ENCODE measurements around the gene GARIN5A.
"Not testable (repeated sequence)": the region's sequence is repeated elsewhere in the genome, so short reads cannot be mapped to it uniquely, and the experiment has no call there.

The GARIN5A gene

DNA sequence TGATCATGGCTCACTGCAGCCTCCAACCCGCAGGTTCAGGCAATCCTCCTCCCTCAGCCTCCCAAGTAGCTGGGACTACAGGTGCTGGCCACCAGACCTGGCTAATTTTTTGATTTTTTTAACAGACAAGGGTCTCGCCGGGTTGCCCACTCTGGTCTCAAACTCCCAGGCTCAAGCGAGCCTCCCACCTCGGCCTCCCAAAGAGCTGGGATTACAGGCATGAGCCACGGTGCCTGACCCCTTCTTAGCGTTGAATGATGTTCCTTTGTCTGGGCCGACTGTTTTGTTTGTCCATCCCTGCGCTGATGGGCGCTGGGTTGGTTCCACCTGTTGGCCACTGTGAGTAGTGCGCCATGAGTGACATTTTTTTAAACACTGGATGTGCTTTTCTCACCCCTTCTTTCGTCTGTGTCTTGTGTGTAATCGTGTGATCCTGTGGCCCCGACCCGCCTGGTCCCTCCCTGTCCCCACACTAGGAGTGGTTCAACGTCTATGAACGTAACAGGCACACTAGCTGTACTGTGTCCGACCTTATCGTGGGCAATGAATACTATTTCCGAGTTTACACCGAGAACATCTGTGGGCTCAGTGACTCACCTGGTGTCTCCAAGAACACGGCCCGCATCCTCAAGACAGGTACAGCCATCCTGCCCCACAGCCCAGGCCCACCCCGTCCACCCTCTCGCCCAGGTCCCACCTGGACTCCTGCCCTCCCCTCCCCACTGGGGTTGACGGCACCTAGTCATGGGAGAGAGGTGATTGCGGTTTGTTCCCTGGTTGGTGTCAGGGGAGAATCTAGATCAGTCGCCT, 15.4 kb downstream of the GARIN5A start:
- peak; percentile 76 for DNase-seq

DNA sequence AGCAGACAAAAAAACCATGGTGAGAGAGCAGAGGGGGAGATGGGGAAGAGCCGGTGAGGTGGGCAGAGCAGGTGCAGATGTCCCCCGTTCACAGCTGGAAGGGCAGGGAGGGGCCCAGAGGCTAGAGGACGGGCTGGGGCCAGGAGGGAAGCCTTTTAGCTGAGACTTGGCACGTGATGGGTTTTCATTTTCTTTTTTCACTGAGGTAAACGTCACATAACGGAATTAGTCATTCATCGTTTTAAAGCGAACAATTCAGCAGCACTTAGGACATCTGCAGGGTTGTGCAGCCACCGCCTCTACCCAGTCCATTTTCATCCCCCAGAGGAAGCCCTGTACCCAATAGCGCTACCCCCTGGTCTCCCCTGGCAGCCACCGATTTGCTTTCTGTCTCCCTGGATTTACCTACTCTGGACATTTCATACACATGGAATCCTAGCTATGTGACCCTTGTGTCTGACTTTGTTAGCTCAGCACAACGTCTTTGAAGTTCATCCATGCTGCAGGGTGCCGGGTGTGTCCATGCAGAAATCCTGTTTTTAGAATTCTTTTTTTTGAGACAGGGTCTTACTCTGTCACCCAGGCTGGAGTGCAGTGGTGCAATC, 16.4 kb downstream of the GARIN5A start:
- DNase-seq = no peak

GRCh38 chr19:50459638-50460037, 17.0 kb downstream of the GARIN5A start:
- no peak for DNase-seq

DNA sequence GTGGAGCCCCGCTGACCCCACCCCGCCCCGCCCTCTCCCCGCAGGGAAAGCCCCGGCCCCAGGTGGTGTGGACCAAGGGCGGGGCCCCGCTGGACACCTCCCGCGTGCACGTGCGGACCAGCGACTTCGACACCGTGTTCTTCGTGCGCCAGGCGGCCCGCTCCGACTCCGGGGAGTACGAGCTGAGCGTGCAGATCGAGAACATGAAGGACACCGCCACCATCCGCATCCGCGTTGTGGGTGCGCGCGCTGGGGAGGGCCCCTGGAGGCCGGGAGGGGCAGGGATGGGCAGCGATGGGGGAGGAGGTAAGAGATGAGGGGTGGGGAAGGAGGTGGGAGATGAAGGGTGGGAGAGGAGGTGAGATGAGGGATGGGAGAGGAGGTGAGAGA, 17.6 kb downstream of the GARIN5A start:
- DNase-seq = no peak

DNA sequence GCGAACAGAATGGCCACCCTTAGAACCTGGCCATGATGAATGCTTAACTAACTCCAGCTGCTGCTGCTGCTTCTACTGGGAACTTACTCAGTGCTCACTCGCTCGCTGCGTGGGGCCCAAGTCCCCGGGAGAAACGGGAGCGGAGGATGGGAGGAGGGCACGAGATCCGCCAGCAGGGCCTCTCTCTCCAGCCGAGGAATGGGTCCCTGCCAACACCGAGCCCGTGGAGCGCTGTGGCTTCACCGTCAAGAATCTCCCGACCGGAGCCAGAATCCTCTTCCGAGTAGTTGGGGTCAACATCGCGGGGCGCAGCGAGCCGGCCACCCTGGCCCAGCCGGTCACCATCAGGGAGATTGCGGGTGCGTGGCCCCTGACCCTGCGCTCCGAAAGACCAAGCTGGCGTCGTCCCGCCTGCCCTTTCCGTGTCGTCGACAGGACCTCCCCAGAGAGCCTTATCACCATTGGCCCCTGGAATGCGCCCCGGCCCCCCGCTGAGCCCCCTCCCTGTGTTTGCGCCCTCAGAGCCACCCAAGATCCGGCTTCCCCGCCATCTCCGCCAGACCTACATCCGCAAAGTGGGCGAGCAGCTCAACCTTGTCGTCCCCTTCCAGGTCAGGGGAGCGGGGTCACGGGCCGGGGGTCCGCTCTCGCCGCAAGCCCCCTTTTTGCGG, 18.1 kb downstream of the GARIN5A start:
- no peak for DNase-seq

DNA sequence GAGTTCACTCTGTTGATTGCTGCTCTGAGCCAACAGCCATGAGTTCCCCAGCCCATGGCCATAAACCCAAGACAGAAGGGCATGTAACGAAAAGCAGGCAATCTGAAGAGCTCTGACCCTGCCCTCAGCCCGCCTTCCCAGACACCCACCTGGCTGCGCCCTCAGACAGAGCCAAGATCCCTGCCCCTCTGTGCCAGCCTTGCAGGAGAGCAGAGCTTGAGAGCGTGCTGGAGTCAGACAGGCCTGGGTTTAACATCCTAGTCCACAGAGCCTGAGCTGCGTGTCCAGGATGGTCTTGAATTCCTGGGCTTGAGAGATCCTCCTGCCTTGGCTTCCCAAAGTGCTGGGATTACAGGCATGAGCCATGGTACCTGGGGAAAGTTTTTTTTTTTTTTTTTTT, 19.3 kb downstream of the GARIN5A start:
- DNase-seq = no peak

DNA sequence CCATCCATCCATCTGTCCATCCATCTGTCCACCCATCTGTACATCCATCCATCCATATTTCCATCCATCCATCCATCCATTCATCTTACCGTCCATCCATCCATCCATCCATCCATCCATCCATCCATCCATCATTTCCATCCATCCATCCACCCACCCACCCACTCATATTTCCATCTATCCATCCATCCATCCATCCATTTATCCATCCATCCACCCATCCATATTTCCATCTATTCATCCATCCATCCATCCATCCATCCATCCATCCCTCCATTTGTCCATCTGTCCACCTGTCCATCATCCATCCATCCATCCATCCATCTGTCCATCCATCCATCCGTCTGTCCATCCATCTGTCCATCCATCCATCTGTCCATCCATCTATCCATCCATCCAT, 20.7 kb downstream of the GARIN5A start:
- DNase-seq = no peak

- no peak for DNase-seq
Observed at GRCh38 chr19:50453243-50453642, 23.4 kb downstream of the GARIN5A start.

GRCh38 chr19:50451223-50451534, 25.5 kb downstream of the GARIN5A start:
- no peak for DNase-seq

- no peak for DNase-seq
Observed at GRCh38 chr19:50450369-50451222, 26.1 kb downstream of the GARIN5A start.

GRCh38 chr19:50449236-50449899, 27.3 kb downstream of the GARIN5A start:
- DNase-seq = no peak

- no peak for DNase-seq
Observed at GRCh38 chr19:50447750-50448149, 28.9 kb downstream of the GARIN5A start.

DNA sequence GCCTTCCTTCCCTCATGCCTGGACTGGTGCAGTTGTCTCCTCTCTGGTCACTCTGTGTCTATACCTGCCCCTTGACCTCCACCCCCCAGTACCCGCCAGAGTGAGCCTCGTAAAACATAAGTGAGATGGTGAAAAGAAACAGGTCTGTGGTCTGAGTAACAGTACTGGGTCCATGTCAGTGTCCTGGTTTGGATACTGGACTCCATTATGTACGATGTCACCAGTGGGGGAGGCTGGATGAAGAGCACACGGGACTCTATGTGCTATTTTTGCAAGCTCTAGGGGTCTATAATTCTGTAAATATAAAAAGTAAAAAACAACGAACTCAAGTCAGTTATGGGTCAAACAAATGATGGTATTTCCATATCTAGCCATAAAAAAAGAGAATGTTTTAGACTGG, 29.6 kb downstream of the GARIN5A start:
- DNase-seq = no peak

GRCh38 chr19:50444059-50444458, 32.6 kb downstream of the GARIN5A start:
- no peak for DNase-seq

- not testable (repeated sequence) for DNase-seq
Observed at GRCh38 chr19:50439130-50439529, 37.5 kb downstream of the GARIN5A start.

DNA sequence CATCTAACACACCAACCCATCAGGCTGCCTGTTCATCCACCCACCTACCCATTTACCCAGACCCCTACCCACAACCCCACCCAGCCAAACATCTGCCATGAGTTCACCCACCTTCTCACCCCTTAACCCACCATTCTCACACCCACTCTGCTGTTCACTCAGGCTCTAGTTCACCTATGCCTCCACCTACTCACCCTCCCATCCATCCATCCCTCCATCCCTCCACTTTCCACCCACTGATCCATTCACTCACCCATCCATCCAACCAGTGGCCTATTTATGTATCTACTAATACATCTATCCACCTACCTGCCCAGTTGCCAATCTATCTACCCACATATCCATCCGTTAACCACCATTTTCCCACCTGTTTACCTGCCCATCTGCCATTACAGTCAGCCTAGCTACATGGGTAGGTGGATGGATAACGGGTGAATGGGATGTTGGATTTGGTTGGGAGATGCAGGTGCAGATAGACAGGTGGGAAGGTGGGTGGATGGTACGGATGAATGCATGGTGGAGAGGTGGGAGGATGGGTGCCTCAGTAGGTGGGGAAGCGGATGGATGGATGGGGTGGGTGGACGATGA, 38.7 kb downstream of the GARIN5A start:
- DNase-seq = no peak

DNA sequence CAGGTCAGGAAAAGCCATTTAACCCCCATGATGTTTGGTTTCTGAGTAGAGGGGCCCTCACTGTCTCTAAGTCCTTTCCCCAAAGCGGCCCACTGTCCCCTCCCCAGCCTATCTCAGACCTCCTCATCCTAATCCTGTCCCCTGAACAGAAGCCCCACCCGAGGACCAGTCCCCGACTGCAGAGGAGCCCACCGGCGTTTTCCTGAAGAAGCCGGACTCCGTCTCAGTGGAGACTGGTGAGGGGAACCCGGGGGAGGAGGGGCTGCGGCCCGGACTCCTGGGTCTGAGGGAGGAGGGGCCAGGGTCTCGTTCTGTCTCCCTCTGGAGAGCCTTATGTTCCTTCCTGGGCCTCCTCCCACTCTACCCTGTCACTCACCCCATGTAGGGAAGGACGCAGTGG, 41.0 kb downstream of the GARIN5A start:
- DNase-seq = no peak

GRCh38 chr19:50435221-50435620, 41.4 kb downstream of the GARIN5A start:
- no peak for DNase-seq

- DNase-seq = no peak
Observed at GRCh38 chr19:50434525-50434924, 42.1 kb downstream of the GARIN5A start.

DNA sequence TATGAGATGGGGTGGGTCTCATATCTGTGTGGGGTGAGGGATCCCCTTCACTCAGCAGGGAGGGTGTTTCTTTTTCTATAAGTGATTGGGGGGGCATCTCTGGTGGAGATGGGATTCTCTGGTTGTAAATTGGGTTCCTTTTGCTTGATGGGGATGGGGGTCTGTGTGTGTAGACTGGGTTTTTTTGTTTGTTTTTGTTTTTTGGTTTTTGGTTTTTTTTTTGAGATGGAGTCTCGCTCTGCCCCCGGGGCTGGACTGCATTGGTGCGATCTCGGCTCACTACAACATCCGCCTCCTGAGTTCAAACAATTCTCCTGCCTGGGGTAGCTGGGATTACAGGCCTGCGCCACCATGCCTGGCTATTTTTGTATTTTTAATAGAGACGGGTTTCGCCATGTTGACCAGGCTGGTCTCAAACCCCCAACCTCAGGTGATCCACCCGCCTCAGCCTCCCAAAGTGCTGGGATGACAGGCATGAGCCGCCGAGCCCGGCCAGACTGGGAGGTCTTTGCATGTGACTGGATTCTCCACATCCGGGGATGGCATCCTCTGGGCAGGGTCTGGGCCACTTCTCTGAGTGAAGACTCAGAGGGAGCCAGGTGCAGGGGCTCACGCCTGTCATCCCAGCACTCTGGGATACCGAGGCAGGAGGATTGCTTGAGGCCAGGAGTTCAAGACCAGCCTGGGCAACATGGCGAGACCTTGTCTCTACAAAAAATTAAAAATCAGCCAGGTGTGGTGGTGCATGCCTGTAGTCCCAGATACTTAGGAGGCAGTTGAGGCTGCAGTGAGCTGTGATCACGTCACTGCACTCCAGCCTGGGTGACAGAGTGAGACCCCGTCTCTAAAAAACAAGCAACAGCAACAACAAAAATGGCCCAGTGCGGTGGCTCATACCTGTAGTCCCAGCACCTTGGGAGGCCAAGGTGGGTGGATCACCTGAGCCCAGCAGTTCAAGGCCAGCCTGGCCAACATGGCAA, 43.2 kb downstream of the GARIN5A start:
- no peak for DNase-seq

Data from hematopoietic multipotent progenitor cell treated with erythropoietin and hydrocortisone succinate and interleukin-3 and kit ligand, for 8 days (in vitro differentiated cells).